Measurements from ENCODE around the gene EHMT2. TPM values are rescaled to one million over a fixed set of nuclear protein-coding genes. Genes with fewer than 3 reads are reported as not detected.

Gene EHMT2
- total and polyA plus RNA-seq, 5 donors from 2014 or later = 29.4 to 46.4 (median 32.4) TPM

DNA sequence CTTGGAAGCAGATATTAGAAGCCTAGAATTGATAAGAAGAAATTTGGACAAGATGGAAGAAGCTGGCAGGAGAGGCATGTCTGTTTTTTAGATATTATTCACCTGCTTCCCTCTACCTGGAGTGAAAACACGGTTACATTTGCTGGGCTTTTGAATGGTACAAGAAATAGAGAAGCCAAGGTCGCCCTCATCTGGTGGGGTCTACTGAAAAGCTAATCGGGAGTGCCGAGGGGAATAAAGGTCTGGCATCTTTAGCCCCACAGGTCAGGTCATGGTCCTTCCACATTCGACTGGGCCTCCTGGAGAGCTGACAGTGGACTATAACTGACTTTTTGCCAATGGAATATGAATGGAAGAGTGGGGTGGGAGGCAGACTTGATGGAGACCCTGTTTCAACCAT lies 25.4 kb upstream of the EHMT2 start:
- Histone ChIP-seq H3K36me3 (ENCODE audit: control insufficient read depth, insufficient read depth, low read length) (no peaks in the 10 kb centered on the region), H3K4me1 (ENCODE audit: control insufficient read depth, insufficient read depth, low read length, poor library complexity, severe bottlenecking) (no peaks in the 10 kb centered on the region), H3K9me3 (ENCODE audit: control insufficient read depth in 2 of 2, low read length in 2 of 2) (no peaks in the 10 kb centered on the region), H3K4me3 (ENCODE audit: low read depth, low read length) (no peak overlapping the region), H3K27ac (ENCODE audit: insufficient read depth, low read length, poor library complexity, severe bottlenecking) (no peak overlapping the region), H3K27me3 (ENCODE audit: control insufficient read depth, insufficient read depth, low read length) (no peaks in the 10 kb centered on the region)
- H3K9me3 Mint-ChIP-seq = no peaks in the 10 kb centered on the region
- peak in 2 of 3 donors; percentile 13 to 31 for DNase-seq
- ATAC-seq (ENCODE audit: low read depth in 2 of 2) = no peak
- H3K27ac Mint-ChIP-seq = peak overlapping the region in 1 of 3 donors; percentile 67
- no peak overlapping the region for H3K4me3 Mint-ChIP-seq
- H3K4me1 Mint-ChIP-seq = peaks cover 0 to 2% (median under 1%) of the 10 kb centered on the region in 4 donors
- H3K36me3 Mint-ChIP-seq = no peaks in the 10 kb centered on the region
- peaks cover 10% of the 10 kb centered on the region for H3K27me3 Mint-ChIP-seq

GRCh38 chr6:31920811-31921210 lies 23.3 kb upstream of the EHMT2 start:
- Histone ChIP-seq H3K4me1 (ENCODE audit: control insufficient read depth, insufficient read depth, low read length, poor library complexity, severe bottlenecking) (no peaks in the 10 kb centered on the region), H3K27ac (ENCODE audit: insufficient read depth, low read length, poor library complexity, severe bottlenecking) (no peak overlapping the region)

DNA sequence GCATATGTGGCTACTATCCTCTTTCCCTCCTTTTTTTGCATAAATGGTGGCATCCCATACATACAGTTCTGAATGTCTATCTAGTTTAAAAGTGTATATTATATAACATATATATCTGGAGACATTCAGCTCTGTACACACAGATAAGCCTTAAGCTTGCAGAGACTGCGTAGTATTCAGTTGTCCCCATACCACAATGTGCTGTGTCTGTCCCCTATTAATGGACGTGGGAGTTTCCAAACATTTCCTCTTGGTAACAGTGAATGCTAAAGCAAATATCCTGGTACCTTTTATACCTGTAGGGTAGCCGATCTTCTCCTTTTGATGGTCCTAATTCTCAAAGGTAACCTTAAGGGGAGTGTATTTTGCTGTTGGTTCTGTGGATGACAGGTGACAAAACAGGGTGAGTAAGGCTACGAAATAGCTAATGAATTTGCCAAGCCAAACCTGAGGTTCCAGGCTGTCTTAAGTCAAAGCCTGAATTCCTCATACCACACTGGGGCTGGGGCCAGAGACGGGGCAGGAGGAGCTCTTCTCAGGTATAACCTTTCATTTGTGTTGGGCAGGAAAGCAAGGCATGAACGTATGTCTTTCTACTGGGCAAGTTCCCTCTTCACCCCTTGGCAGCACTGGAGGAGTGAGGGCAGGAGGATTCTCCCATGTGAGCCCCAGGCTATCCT lies 22.3 kb upstream of the EHMT2 start:
- Mint-ChIP-seq H3K9me3 (no peaks in the 10 kb centered on the region), H3K27ac (peak overlapping the region in 1 of 3 donors; percentile 43)
- H3K27me3 ChIP-seq (ENCODE audit: control insufficient read depth, insufficient read depth, low read length) = no peaks in the 10 kb centered on the region

More at GRCh38 chr6:31920811-31921210, 23.3 kb upstream of the EHMT2 start:
- Mint-ChIP-seq H3K27me3 (peaks cover 10% of the 10 kb centered on the region), H3K4me3 (no peak overlapping the region), H3K27ac (no peak overlapping the region), H3K9me3 (no peaks in the 10 kb centered on the region), H3K36me3 (no peaks in the 10 kb centered on the region), H3K4me1 (peaks cover 0 to 2% (median under 1%) of the 10 kb centered on the region in 4 donors)
- ATAC-seq (ENCODE audit: low read depth in 2 of 2) (no peak), DNase-seq (no peak)
- H3K27me3 ChIP-seq (ENCODE audit: control insufficient read depth, insufficient read depth, low read length) = no peaks in the 10 kb centered on the region
- H3K36me3 ChIP-seq (ENCODE audit: control insufficient read depth, insufficient read depth, low read length) = no peaks in the 10 kb centered on the region
- H3K9me3 ChIP-seq (ENCODE audit: control insufficient read depth in 2 of 2, low read length in 2 of 2) = no peaks in the 10 kb centered on the region
- H3K4me3 ChIP-seq (ENCODE audit: low read depth, low read length) = no peak overlapping the region

GRCh38 chr6:31918069-31918720 lies 20.7 kb upstream of the EHMT2 start:
- peaks cover 17% of the 10 kb centered on the region for H3K27me3 Mint-ChIP-seq
- peaks cover 0 to 2% (median under 1%) of the 10 kb centered on the region in 4 donors for H3K4me1 Mint-ChIP-seq
- no peak overlapping the region for H3K4me3 ChIP-seq (ENCODE audit: low read depth, low read length)
- no peaks in the 10 kb centered on the region for H3K36me3 ChIP-seq (ENCODE audit: control insufficient read depth, insufficient read depth, low read length)
- H3K36me3 Mint-ChIP-seq = no peaks in the 10 kb centered on the region
- no peak overlapping the region for H3K4me3 Mint-ChIP-seq
- no peak overlapping the region for H3K27ac ChIP-seq (ENCODE audit: insufficient read depth, low read length, poor library complexity, severe bottlenecking)
- H3K9me3 ChIP-seq (ENCODE audit: control insufficient read depth in 2 of 2, low read length in 2 of 2) = no peaks in the 10 kb centered on the region
- ATAC-seq (ENCODE audit: low read depth in 2 of 2) (no peak), DNase-seq (no peak)
- H3K27me3 ChIP-seq (ENCODE audit: control insufficient read depth, insufficient read depth, low read length) = no peaks in the 10 kb centered on the region
- no peak overlapping the region for H3K27ac Mint-ChIP-seq
- H3K9me3 Mint-ChIP-seq = no peaks in the 10 kb centered on the region
- H3K4me1 ChIP-seq (ENCODE audit: control insufficient read depth, insufficient read depth, low read length, poor library complexity, severe bottlenecking) = no peaks in the 10 kb centered on the region

More for the DNA sequence above, 22.3 kb upstream of the EHMT2 start:
- Histone ChIP-seq H3K9me3 (ENCODE audit: control insufficient read depth in 2 of 2, low read length in 2 of 2) (no peaks in the 10 kb centered on the region), H3K27ac (ENCODE audit: insufficient read depth, low read length, poor library complexity, severe bottlenecking) (no peak overlapping the region), H3K36me3 (ENCODE audit: control insufficient read depth, insufficient read depth, low read length) (no peaks in the 10 kb centered on the region), H3K4me1 (ENCODE audit: control insufficient read depth, insufficient read depth, low read length, poor library complexity, severe bottlenecking) (no peaks in the 10 kb centered on the region), H3K4me3 (ENCODE audit: low read depth, low read length) (no peak overlapping the region)
- Mint-ChIP-seq H3K27me3 (peaks cover 17% of the 10 kb centered on the region), H3K4me1 (peaks cover 0 to 2% (median under 1%) of the 10 kb centered on the region in 4 donors), H3K36me3 (no peaks in the 10 kb centered on the region), H3K4me3 (no peak overlapping the region)
- DNase-seq (no peak), ATAC-seq (ENCODE audit: low read depth in 2 of 2) (no peak)

GRCh38 chr6:31915756-31916155 lies 18.3 kb upstream of the EHMT2 start:
- no peak overlapping the region for H3K27ac ChIP-seq (ENCODE audit: insufficient read depth, low read length, poor library complexity, severe bottlenecking)
- no peak for DNase-seq
- H3K27ac Mint-ChIP-seq = no peak overlapping the region
- no peaks in the 10 kb centered on the region for H3K4me1 ChIP-seq (ENCODE audit: control insufficient read depth, insufficient read depth, low read length, poor library complexity, severe bottlenecking)
- H3K27me3 Mint-ChIP-seq = peaks cover 7% of the 10 kb centered on the region
- H3K4me3 Mint-ChIP-seq = no peak overlapping the region
- H3K4me3 ChIP-seq (ENCODE audit: low read depth, low read length) = no peak overlapping the region
- H3K36me3 ChIP-seq (ENCODE audit: control insufficient read depth, insufficient read depth, low read length) = no peaks in the 10 kb centered on the region
- H3K9me3 Mint-ChIP-seq = no peaks in the 10 kb centered on the region
- H3K36me3 Mint-ChIP-seq = no peaks in the 10 kb centered on the region
- no peak for ATAC-seq (ENCODE audit: low read depth in 2 of 2)
- H3K27me3 ChIP-seq (ENCODE audit: control insufficient read depth, insufficient read depth, low read length) = no peaks in the 10 kb centered on the region
- H3K4me1 Mint-ChIP-seq = no peaks in the 10 kb centered on the region
- no peaks in the 10 kb centered on the region for H3K9me3 ChIP-seq (ENCODE audit: control insufficient read depth in 2 of 2, low read length in 2 of 2)

GRCh38 chr6:31915351-31915750 lies 17.9 kb upstream of the EHMT2 start:
- no peak overlapping the region for H3K27ac ChIP-seq (ENCODE audit: insufficient read depth, low read length, poor library complexity, severe bottlenecking)
- DNase-seq = no peak
- Mint-ChIP-seq H3K27ac (no peak overlapping the region), H3K4me1 (no peaks in the 10 kb centered on the region), H3K36me3 (no peaks in the 10 kb centered on the region), H3K27me3 (peaks cover 7% of the 10 kb centered on the region), H3K9me3 (no peaks in the 10 kb centered on the region), H3K4me3 (no peak overlapping the region)
- H3K4me1 ChIP-seq (ENCODE audit: control insufficient read depth, insufficient read depth, low read length, poor library complexity, severe bottlenecking) = no peaks in the 10 kb centered on the region
- H3K4me3 ChIP-seq (ENCODE audit: low read depth, low read length) = no peak overlapping the region
- no peaks in the 10 kb centered on the region for H3K9me3 ChIP-seq (ENCODE audit: control insufficient read depth in 2 of 2, low read length in 2 of 2)
- ATAC-seq (ENCODE audit: low read depth in 2 of 2) = no peak
- no peaks in the 10 kb centered on the region for H3K27me3 ChIP-seq (ENCODE audit: control insufficient read depth, insufficient read depth, low read length)
- no peaks in the 10 kb centered on the region for H3K36me3 ChIP-seq (ENCODE audit: control insufficient read depth, insufficient read depth, low read length)

- ATAC-seq (ENCODE audit: low read depth in 2 of 2) = no peak
- Mint-ChIP-seq H3K4me1 (no peaks in the 10 kb centered on the region), H3K27me3 (peaks cover 7% of the 10 kb centered on the region), H3K9me3 (no peaks in the 10 kb centered on the region), H3K27ac (no peak overlapping the region), H3K4me3 (peak overlapping the region in 1 of 4 donors; percentile 81), H3K36me3 (no peaks in the 10 kb centered on the region)
- no peaks in the 10 kb centered on the region for H3K36me3 ChIP-seq (ENCODE audit: control insufficient read depth, insufficient read depth, low read length)
- H3K9me3 ChIP-seq (ENCODE audit: control insufficient read depth in 2 of 2, low read length in 2 of 2) = no peaks in the 10 kb centered on the region
- no peak overlapping the region for H3K4me3 ChIP-seq (ENCODE audit: low read depth, low read length)
- no peaks in the 10 kb centered on the region for H3K27me3 ChIP-seq (ENCODE audit: control insufficient read depth, insufficient read depth, low read length)
- no peaks in the 10 kb centered on the region for H3K4me1 ChIP-seq (ENCODE audit: control insufficient read depth, insufficient read depth, low read length, poor library complexity, severe bottlenecking)
- no peak overlapping the region for H3K27ac ChIP-seq (ENCODE audit: insufficient read depth, low read length, poor library complexity, severe bottlenecking)
- DNase-seq = no peak
Observed at GRCh38 chr6:31911826-31912585, 14.5 kb upstream of the EHMT2 start.

All from CD4-positive, CD25-positive, alpha-beta regulatory T cell (primary cell).